ENCODE measurements around the gene FAM98C.

DNA sequence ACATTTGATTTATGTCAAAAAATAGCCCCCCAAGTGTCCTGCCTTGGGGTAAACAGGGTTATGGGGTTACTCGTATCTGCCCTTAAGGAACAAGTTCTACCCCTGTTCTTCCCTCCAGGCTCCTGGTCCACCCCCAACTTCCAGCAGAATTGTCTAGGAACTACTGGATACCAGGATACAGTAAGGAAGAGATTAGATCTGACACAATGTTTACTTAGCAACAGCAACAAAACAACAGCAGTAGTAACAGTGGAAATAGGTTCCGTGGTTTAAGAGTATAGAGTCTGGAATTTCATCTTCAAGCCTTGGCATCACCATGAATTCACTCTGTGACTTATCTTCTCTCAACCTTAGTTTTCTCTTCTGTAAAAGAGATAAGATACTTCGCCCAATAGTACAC, 1.7 kb upstream of the FAM98C start:
- TF ChIP-seq, protein P1, sequence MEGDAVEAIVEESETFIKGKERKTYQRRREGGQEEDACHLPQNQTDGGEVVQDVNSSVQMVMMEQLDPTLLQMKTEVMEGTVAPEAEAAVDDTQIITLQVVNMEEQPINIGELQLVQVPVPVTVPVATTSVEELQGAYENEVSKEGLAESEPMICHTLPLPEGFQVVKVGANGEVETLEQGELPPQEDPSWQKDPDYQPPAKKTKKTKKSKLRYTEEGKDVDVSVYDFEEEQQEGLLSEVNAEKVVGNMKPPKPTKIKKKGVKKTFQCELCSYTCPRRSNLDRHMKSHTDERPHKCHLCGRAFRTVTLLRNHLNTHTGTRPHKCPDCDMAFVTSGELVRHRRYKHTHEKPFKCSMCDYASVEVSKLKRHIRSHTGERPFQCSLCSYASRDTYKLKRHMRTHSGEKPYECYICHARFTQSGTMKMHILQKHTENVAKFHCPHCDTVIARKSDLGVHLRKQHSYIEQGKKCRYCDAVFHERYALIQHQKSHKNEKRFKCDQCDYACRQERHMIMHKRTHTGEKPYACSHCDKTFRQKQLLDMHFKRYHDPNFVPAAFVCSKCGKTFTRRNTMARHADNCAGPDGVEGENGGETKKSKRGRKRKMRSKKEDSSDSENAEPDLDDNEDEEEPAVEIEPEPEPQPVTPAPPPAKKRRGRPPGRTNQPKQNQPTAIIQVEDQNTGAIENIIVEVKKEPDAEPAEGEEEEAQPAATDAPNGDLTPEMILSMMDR (IDR thresholded peaks at IDR 0.05; ENCODE audit: low read depth, low read length): no peak
- no peak for TF ChIP-seq EZH2phosphoT487 (IDR thresholded peaks at IDR 0.05; ENCODE audit: low read depth)

All from OCI-LY3 (cell line).